GM19238 (cell line): ENCODE data around the gene CLDN19.
"Not testable (repeated sequence)": the region's sequence is repeated elsewhere in the genome, so short reads cannot be mapped to it uniquely, and the experiment has no call there.

ENCODE experiments used
- DNase-seq: peaks from one replicate; pipeline ENCODE4 v3.0.0; 2011; ENCODE audit warnings: low spot score; ENCODE audit not compliant: insufficient read length

CLDN19 gene

GRCh38 chr1:42759114-42759513 is 19.1 kb upstream of the CLDN19 start:
- no peak for DNase-seq

GRCh38 chr1:42758641-42759040 is 18.6 kb upstream of the CLDN19 start:
- no peak for DNase-seq

- no peak for DNase-seq
Observed at GRCh38 chr1:42757892-42758275, 17.8 kb upstream of the CLDN19 start.

GRCh38 chr1:42756956-42757891 is 17.2 kb upstream of the CLDN19 start:
- peak; percentile 61 for DNase-seq

- no peak for DNase-seq
Observed at GRCh38 chr1:42753070-42753469, 13.0 kb upstream of the CLDN19 start.

- DNase-seq = no peak
Observed at GRCh38 chr1:42752284-42752683, 12.2 kb upstream of the CLDN19 start.

- DNase-seq = not testable (repeated sequence)
Observed at GRCh38 chr1:42751511-42752070, 11.6 kb upstream of the CLDN19 start.

- no peak for DNase-seq
Observed at GRCh38 chr1:42750041-42750440, 10.0 kb upstream of the CLDN19 start.

GRCh38 chr1:42748461-42749410 is 8.7 kb upstream of the CLDN19 start:
- DNase-seq = no peak

- no peak for DNase-seq
Observed at GRCh38 chr1:42748021-42748420, 8.0 kb upstream of the CLDN19 start.

- DNase-seq = peak; percentile 48
Observed at GRCh38 chr1:42747125-42747524, 7.1 kb upstream of the CLDN19 start.

- no peak for DNase-seq
Observed at GRCh38 chr1:42746436-42747105, 6.5 kb upstream of the CLDN19 start.

- DNase-seq = no peak
Observed at GRCh38 chr1:42745851-42746250, 5.8 kb upstream of the CLDN19 start.

- DNase-seq = no peak
Observed at GRCh38 chr1:42744148-42744413, 4.0 kb upstream of the CLDN19 start.

GRCh38 chr1:42743317-42744147 is 3.5 kb upstream of the CLDN19 start:
- no peak for DNase-seq

GRCh38 chr1:42742617-42743316 is 2.7 kb upstream of the CLDN19 start:
- no peak for DNase-seq

GRCh38 chr1:42742141-42742540 is 2.1 kb upstream of the CLDN19 start:
- DNase-seq = no peak

- no peak for DNase-seq
Observed at GRCh38 chr1:42741706-42742105, 1.7 kb upstream of the CLDN19 start.

GRCh38 chr1:42740851-42741580 is 980 bp upstream of the CLDN19 start:
- no peak for DNase-seq
